Activated CD4-positive, alpha-beta T cell treated with anti-CD3 and anti-CD28 coated beads, Interleukin-2, amount 50 U/mL, for 16 hours (primary cell): ENCODE measurements around the gene PKHD1.

Experiments
- DNase-seq: peaks from one replicate; pipeline ENCODE4 v3.0.0-alpha.2; 2020

PKHD1 gene

GRCh38 chr6:52104979-52105378 lies 17.6 kb upstream of the PKHD1 start:
- DNase-seq, result no peak

- no peak for DNase-seq
These were observed 16.2 kb upstream of the PKHD1 start for GRCh38 chr6:52103623-52104022.

- no peak for DNase-seq
These were observed 15.0 kb upstream of the PKHD1 start for GRCh38 chr6:52102405-52102804.

- DNase-seq, result peak; percentile 23
These were observed 11.3 kb upstream of the PKHD1 start for GRCh38 chr6:52098721-52099120.

- DNase-seq, result no peak
These were observed 2.4 kb upstream of the PKHD1 start for GRCh38 chr6:52089758-52090348.

- DNase-seq, result no peak
These were observed 672 bp downstream of the PKHD1 start for GRCh38 chr6:52086741-52087140.

- DNase-seq, result no peak
These were observed 6.2 kb downstream of the PKHD1 start for GRCh38 chr6:52081237-52081636.

- no peak for DNase-seq
These were observed 9.3 kb downstream of the PKHD1 start for GRCh38 chr6:52077961-52078625.

- DNase-seq, result no peak
These were observed 10.1 kb downstream of the PKHD1 start for GRCh38 chr6:52077180-52077884.

GRCh38 chr6:52076791-52077179 lies 10.6 kb downstream of the PKHD1 start:
- no peak for DNase-seq

GRCh38 chr6:52074716-52075115 lies 12.7 kb downstream of the PKHD1 start:
- no peak for DNase-seq

- DNase-seq, result no peak
These were observed 13.3 kb downstream of the PKHD1 start for GRCh38 chr6:52074155-52074554.

GRCh38 chr6:52065621-52066020 lies 21.8 kb downstream of the PKHD1 start:
- DNase-seq, result no peak

GRCh38 chr6:52063584-52064344 lies 23.6 kb downstream of the PKHD1 start:
- DNase-seq, result peak; percentile 59

GRCh38 chr6:52061481-52061880 lies 25.9 kb downstream of the PKHD1 start:
- no peak for DNase-seq

GRCh38 chr6:52059821-52060220 lies 27.6 kb downstream of the PKHD1 start:
- no peak for DNase-seq

GRCh38 chr6:52055451-52055850 lies 32.0 kb downstream of the PKHD1 start:
- DNase-seq, result no peak

GRCh38 chr6:52053038-52053695 lies 34.2 kb downstream of the PKHD1 start:
- DNase-seq, result no peak

GRCh38 chr6:52050051-52050405 lies 37.4 kb downstream of the PKHD1 start:
- no peak for DNase-seq

GRCh38 chr6:52049252-52050050 lies 38.0 kb downstream of the PKHD1 start:
- peak; percentile 37 for DNase-seq

GRCh38 chr6:52046456-52046855 lies 41.0 kb downstream of the PKHD1 start:
- DNase-seq, result no peak

GRCh38 chr6:52045481-52045880 lies 41.9 kb downstream of the PKHD1 start:
- no peak for DNase-seq
